ENCODE results near the gene TMEM39A.
A peak's percentile ranks its signal among the peaks of the same experiment; 100 is the strongest.

TMEM39A gene, protein sequence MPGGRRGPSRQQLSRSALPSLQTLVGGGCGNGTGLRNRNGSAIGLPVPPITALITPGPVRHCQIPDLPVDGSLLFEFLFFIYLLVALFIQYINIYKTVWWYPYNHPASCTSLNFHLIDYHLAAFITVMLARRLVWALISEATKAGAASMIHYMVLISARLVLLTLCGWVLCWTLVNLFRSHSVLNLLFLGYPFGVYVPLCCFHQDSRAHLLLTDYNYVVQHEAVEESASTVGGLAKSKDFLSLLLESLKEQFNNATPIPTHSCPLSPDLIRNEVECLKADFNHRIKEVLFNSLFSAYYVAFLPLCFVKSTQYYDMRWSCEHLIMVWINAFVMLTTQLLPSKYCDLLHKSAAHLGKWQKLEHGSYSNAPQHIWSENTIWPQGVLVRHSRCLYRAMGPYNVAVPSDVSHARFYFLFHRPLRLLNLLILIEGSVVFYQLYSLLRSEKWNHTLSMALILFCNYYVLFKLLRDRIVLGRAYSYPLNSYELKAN

DNA sequence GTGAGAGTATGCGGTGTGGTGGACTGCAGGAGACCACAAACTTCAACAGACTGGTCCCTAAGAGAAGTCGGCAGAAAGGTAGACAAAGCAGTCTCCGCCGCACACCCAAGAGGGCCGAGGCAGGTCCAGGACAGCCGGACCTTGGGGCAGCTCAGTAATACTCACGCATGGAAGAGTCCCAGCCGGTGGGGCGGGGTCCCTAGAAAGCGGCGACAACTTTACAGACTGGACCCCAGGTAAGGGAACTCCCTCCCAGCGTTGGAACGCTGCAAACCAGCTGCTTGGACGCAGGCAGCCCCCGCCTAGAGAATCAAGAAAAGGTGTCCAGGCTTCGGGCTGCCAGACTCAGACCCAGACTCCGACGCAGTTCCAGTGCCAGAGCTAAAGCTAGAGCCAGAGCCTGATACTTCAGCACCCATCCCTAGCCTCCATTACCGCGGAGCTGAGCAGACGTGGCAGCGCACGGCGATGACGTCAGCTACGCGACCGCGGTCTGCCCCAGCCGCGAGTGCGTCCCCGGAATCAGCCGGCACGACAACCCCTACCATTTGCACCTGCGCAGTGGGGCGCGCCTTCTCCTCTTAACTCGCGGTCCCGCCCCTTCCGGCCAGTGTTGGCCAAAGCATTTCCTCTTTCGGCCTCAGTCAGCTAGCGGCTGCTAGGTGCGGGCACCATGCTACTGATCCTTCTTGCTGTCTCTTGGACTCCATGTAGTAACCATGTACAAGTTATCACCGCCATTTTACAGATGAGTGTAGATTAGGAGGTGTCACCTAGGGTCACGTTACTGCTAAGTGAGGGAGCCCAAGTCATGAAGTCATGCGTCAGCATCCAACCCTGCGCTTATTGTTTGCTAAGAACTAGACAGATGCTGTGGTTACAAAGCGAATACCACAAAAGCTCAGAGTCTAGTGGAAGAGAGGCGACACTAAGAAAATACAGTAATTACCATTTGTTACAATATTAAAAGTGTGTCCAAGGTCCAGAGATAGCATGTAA is at the start of gene TMEM39A:
Gene TMEM39A (minus strand): TSS at position 445 of the 999 bp plus-strand sequence. CDS start 1,541 bp downstream, outside the sequence.
- DNase-seq, result peak; percentile 99

DNA sequence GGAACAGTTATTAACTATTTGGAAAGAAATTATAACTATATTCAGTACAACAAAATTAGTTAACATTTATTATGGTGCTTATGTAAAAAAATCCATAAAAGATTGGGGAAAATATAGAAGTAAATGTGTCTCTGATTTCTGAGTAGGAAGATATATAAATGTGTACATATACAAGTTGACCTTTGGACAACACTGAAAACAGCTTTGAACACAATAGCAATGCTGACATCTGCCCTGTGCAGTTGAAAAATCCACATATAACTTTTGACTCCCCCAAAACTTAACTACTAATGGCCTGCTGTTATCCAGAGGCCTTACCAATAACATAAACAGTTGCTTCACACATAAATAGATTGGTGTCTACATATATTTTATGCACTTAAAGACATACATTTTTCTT is 47.3 kb upstream of the TMEM39A start:
- no peak for DNase-seq

DNA sequence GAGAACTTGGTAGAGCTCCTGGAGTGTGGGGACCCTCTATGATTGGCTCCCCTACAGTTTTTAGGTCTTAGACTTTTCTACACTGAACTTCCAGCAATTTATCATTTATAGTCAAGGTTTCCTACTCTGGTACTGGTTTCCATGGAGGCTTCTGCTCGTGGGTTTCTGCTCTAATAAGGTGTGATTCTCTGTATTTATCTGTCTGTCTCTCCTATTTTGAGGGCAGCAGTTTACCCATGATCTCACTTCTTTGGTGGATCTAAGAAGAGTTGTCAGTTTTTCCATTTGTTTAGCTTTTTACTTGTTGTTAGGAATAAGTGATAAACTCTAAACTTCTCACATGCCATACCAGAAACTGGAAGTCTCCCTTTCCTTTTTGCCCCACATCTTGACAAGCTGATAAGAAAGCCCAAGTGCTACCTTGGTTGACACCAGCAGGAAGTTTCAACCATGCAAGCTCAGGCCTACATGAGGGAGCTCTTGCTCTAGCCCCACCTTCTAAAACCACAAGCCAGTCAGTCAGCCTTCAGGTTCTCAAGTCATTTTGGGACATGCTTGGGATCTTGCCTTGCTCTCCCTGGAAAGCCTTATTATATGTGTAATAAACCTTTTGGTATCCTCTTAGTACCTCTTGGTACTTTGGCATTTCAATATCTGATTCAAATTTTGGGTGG is 44.9 kb upstream of the TMEM39A start:
- no peak for DNase-seq

DNA sequence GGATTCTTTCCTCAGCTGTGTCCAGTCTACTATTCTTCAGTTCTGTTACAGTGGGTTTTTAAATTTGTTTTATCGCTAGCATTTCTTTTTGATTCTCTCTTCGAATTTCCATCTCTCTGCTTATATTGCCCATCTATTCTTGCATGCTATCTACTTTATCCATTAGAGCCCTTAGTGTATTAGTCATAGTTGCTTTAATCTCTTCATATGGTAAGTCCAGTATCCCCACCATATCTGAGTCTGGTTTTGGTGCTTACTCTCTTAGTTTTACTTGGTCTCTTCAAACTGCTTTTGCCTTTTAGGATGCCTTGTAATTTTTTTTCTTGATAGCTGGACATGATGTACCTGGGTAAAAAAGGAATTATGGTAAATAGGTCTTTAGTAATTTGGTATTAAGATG is 44.0 kb upstream of the TMEM39A start:
- no peak for DNase-seq

DNA sequence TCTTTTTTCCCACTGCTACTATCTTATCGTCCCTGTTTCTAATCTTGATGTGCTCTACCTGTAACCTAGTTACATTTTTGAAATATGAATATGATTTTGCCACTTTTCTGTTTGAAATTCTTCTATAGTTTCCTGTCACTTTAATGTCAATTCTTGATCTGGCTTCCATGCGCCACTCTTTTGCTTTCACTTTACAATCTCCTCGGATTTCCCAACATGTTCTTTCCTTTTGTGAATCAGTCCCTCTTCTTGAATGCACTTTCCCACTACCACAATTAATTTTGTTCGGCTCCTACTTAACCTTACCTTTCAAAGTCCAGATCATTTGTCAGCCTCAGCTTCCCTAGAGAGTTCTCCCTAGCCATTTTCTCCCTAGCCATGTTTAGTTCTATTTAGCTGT is 43.2 kb upstream of the TMEM39A start:
- no peak for DNase-seq

DNA sequence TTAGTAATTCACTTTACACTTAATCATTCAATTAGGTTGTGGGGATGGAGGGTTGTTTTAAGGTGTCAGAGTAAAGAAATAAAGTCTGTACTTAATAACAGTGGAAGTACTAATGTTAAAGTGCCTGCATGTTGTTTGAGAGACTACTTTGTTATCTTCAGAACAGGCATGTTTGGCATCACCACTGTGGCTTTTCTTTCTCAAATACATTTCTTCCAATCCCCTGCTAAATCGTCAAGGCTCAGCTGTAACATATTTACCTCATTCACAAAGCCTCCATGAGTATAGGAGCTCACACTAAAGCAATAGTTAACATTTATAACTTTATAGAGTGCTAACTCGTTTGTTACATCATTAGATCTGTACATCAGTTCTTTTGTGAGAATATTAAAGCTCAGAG is 37.5 kb upstream of the TMEM39A start:
- no peak for DNase-seq

DNA sequence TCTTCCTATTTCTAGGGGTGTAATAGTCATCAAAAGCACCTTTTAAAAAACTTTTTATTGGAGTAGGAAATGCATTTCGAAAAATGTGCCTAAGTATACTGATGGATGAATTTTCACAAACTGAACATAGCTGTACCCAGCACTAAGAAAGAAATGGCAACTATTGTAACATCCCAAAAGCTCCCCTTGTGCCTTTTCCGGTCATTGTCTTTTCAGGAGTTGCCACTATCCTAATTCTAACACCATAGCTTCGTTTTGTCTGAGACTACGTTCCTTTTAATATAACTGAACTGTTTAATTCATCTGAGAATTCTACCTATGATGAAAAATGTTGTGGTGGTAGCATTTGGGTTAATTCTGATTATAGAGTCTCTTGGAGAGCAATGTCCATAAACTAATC is 36.9 kb upstream of the TMEM39A start:
- DNase-seq, result no peak

DNA sequence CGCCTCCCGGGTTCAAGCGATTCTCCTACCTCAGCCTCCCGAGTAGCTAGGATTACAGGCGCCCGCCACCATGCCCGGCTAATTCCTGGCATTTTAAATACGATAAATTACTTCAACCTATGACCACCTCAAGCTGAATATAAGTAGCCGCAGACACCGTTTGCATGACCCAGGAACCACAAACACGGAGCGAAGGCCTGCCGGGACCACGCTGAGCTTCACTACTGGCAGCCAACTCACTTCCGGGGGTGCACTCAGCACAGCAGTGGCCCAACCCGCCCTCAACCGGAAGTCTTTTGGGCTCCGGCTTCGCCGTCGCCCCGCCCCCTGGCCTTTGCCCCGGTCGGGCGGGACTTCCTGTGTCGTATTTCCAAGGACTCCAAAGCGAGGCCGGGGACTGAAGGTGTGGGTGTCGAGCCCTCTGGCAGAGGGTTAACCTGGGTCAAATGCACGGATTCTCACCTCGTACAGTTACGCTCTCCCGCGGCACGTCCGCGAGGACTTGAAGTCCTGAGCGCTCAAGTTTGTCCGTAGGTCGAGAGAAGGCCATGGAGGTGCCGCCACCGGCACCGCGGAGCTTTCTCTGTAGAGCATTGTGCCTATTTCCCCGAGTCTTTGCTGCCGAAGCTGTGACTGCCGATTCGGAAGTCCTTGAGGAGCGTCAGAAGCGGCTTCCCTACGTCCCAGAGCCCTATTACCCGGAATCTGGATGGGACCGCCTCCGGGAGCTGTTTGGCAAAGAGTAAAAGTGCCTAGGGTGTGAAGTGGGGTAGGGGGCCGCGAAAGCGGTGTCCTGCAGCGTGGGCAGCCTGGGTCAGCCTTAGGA is 35.0 kb upstream of the TMEM39A start, which contains the start of gene TIMMDC1:
Gene TIMMDC1 (plus strand): TSS at position 362 of the 826 bp plus-strand sequence. CDS start 187 bp downstream, at position 549.
- peak; percentile 98 for DNase-seq

DNA sequence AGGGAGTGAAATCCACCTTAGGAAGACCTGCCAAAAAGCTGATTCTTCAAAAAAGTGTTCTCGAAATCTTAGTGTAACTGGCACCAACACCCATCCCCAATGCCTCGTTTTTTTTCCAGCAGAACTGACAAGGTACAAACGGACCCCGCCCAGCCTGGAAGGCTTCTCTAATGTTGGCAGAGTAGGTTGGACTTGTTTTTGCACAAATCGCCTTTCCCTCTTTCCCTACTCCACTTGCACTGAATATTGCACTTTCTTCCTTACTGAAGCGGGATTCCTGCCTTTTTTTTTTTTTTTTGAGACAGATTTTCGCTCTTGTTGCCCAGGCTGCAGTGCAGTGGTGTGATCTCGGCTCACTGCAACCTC is 34.4 kb upstream of the TMEM39A start:
- DNase-seq, result peak; percentile 33

DNA sequence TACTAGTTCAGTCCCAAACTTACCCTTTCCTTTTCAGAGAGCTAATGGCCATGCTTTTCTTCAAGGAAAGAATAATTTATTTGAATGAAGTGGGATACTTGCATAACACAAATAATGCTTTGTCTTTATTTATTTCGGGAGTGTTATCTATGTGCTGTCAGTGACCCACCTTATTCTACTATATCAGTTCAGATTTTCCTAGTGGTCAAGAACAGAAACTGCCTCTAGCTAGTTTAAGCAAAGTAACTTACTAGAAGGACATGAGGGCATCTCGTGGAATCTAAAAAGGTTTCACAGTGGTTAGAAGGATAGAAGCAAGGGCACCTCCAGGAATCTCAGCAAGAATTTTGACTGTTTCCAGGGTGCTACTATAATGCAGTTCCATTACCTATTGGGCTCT is 31.2 kb upstream of the TMEM39A start:
- DNase-seq, result no peak

DNA sequence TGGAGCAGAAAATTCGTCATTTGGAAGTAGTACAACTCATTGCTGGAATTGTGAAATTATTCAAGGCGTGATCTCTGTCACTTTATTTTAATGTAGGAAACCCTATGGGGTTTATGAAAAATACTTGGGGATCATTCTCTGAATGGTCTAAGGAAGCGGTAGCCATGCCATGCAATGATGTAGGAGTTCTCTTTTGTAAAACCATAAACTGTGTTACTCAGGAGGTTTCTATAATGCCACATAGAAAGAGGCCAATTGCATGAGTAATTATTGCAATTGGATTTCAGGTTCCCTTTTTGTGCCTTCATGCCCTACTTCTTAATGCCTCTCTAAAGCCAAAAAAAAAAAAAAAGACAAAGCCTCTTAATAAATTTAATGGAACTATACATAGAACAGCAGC is 29.4 kb upstream of the TMEM39A start:
- no peak for DNase-seq

DNA sequence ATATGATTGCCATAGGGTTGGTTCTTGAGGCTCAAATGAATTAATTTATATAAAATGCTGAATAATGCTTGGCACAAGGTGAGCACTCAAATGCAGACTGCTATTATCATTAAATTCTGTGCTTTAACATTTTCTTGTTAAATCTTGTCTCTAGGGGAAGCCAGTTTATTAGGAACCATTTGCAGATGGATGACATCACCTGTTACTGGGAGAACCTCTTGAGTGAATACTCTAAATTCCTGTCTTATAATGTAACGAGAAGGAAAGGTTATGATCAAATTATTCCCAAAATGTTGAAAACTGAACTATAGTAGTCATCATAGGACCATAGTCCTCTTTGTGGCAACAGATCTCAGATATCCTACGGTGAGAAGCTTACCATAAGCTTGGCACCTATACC is 28.7 kb upstream of the TMEM39A start:
- no peak for DNase-seq

DNA sequence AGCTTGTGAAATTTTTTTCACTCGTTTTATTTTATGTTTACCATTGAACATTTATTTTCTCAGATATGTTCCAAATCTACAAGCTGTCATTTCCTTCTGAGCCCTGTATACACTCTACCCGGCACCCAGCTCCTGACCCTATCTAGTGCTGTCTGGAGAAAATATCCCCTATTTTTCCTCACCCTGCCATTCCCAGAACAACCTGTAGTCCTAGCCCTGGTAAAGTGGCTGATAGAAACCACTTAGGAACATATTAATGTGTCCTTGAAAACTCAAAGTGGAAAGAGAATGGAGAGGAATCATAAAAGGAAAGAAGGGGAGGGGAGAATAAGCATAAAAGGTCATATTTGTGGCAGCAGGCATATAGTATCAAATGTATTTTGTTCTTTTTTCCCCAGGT is 26.7 kb upstream of the TMEM39A start:
- no peak for DNase-seq

DNA sequence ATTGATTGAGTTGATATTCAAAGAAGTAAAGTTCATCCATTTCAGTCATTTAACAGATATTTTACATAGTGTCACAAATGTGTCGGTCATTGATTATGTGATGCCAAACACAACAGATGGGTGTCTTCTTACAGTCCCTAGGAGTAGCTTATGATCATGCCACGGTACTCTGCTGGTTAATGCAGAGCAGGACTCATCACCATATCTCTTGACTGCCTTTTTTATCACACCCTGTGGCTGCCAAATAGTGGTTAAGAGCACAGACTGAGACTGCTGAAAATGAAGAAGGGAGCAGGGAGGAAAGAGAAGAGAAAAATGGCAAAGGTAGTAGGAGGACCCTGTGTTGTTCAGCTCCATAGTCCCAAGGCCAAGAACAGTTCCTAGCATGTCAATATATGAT is 22.1 kb upstream of the TMEM39A start:
- DNase-seq, result no peak

DNA sequence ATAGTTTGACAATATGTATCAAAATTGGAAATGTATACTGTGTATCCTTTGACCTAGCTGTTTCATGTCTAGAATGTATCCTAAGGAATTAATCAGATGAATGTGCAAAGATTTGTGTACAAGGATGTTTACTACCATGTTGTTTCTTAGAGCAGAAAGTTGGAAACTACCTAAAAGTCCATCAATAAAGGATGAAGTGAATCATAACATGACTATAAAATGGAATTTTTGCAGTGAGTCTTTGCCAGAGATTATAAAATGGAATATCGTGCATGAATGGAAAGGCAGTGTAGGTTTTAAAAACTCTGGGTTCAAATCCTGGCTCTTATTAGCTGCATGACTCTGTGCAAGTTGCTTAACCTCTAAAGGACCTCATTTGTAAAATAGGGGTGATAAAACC is 19.7 kb upstream of the TMEM39A start:
- no peak for DNase-seq

DNA sequence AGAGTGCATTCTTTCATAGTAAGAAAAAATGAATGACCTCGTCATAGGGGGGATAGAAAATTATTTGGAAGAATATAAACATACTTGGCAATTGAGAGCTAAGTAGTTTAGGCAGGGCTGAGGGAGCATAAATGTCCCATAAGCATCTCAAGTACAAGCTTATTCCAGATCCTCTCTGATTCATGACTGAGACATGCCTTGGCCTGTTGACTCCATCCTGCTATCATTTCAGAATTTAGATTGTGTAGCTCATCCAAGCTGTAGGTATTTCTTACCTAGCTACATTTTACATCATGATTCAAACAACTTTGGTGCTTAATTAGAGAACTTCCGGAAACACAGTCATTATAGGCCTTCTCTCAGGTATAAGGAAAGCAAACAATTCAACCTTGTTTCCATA is 17.7 kb upstream of the TMEM39A start:
- no peak for DNase-seq

DNA sequence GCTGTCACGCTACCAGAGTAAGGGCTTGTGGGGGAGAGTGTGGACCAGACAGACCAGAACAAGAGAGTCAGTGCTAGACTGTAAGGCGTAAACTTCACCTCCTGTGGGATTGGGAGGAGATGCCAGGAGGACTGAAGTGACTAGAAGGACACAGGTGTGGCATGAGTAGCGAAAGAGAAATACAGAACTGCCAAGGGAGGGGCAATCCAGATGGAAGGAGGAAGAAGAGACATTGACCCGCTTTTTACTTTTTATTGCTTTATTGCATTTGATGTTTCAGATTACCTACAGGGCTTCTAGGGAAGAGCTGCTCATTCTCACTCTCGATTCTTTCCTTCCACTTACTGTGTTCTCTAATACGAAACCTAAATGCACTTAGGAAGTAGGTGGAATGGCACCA is 7.5 kb upstream of the TMEM39A start:
- no peak for DNase-seq

DNA sequence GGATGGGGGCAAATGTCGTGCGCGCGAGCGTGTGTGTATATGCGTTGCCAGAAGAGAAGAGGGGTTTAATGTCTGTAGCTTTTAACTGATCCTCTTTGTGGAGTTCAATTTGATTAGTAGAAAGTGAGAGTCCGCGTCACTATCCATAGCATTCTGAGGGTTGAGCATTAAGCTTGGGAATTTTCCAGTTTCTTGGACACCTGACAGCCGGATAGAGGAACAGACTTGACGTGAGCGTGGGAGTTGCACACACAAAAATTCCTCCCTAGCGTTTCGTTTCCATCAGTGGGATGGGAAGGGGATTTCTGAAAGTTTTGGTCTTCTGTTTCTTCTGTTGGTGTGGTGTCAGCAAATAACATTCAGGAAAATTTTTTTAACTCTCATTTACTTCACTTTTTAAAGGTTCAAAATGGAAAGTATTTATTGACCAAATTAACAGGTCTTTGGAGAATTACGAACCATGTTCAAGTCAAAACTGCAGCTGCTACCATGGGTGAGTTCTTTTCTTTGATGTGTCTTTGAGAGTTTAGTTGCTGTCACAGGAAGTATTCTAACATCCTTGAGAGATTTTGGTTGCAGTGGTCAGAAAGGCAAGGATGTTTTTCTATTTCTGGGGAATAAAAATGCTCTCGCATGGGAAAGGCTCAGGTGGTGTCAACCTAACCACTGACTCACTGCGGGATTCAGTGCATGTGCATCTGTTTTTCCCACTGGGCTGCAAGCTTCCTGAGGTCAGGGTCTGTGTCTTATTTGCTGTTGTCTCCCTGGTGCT is 6.2 kb upstream of the TMEM39A start:
- no peak for DNase-seq

DNA sequence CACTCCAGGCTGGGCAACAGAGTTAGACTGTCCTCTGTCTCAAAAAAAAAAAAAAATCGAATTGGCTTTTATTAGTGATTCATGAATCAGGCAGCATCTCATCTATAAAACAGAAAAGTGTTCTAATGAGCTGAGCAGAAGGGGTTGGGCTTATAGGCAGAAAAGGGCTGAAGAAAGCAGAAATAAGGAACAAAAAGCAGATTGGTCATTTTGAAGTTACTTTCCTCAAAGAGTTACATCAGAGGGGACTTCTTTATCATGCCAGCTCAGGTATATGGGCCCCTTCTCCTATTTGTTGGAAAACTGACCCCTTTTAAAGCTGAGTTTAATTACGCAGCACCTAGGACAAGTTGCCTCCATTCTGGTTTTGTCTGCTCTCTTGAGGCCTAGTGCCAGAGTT is 4.6 kb upstream of the TMEM39A start:
- no peak for DNase-seq

DNA sequence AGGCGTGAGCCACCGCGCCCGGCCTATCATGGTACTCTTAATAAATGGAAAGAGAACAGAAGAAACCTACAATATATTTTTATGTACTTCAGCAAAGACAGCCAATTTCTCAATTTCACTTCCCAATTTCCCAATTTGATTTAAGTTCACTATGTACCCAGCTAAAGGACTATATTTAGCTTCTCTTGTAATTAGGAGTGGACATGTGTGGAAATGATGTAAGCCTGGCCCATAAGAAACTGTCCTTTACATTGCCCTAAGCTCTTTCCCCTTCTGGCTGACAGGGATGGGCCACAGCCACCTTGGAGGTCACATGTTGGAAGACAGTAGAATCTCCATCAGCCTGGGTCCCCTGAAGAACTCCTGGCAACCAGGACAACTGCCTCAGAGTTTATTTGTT is 6.2 kb downstream of the TMEM39A start:
- DNase-seq, result no peak

DNA sequence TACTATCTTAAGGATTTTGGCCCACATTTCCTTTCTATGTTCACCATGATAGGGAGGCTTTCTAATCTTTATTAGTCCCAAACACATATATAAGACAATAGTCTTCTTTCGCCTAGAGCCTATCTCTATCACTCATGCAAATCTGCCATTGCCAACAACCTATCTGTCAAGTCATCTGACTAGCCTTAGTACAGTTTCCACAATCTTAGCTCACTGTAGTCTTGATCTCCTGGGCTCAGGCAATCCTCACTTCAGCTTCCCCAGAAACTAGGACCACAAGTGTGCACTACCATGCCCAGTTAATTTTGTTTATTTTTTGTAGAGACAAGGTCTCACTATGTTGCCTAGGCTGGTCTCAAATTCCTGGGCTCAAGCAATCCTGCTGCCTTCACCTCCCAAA is 6.9 kb downstream of the TMEM39A start:
- DNase-seq, result no peak

All from left hindlimb (tissue), 1 donor.